Upper lobe of right lung (tissue), 1 donor: ENCODE results near the gene MCEMP1. TPM values are rescaled to one million over a fixed set of nuclear protein-coding genes. Genes with fewer than 3 reads are reported as not detected.
A peak's percentile ranks its signal among the peaks of the same experiment; 100 is the strongest.

Experiments used
- ATAC-seq: fragments of 200-7000 bp; cut with Tn5 transposase; one replicate; pipeline ENCODE4 v1.9.1; 2020; ENCODE audit warnings: mild to moderate bottlenecking, moderate library complexity
- DNase-seq: peaks from one replicate; pipeline ENCODE4 v3.0.0-alpha.2; 2020
- H3K27ac ChIP-seq: fragments of 200-600 bp; one replicate; pipeline ENCODE4 v1.8.0; 2022
- H3K27me3 ChIP-seq: fragments of 200-600 bp; one replicate; pipeline ENCODE4 v1.8.0; 2022; ENCODE audit warnings: mild to moderate bottlenecking
- H3K36me3 ChIP-seq: fragments of 200-600 bp; one replicate; pipeline ENCODE4 v1.8.0; 2022
- H3K4me1 ChIP-seq: fragments of 200-600 bp; one replicate; pipeline ENCODE4 v1.8.0; 2022
- H3K4me3 ChIP-seq: fragments of 200-600 bp; one replicate; pipeline ENCODE4 v1.8.0; 2022; ENCODE audit warnings: mild to moderate bottlenecking
- H3K9me3 ChIP-seq: fragments of 200-600 bp; one replicate; pipeline ENCODE4 v1.8.0; 2022
- CTCF ChIP-seq: fragments of 200-600 bp; IDR thresholded peaks from one replicate; pipeline ENCODE4 v1.8.0; 2022; ENCODE audit warnings: antibody characterized with exemption
- intact Hi-C: fragments of 100-400 bp; cut with DNase I; formaldehyde crosslinking; loops from one replicate; pipeline ENCODE4 v1.11.0; 2022
- total RNA-seq: library from RNA; stranded (reverse); fragmentation: NEBNext Ultra II Directional; extraction: Animal tissue kit (Norgen Biotek cat#: 25700); gene quantifications from one replicate; pipeline ENCODE4 v1.2.1, GENCODE V29; 2021
- donor health status: DM: no; HTN: yes; CAD: no; lungs with severe emphysema.

Gene MCEMP1
- total RNA-seq, 1 donor from 2014 or later, result 97.9 TPM

GRCh38 chr19:7637374-7638256 lies 39.3 kb upstream of the MCEMP1 start:
- H3K36me3 ChIP-seq, result no peaks in the 10 kb centered on the region
- ATAC-seq, result peak; percentile 77
- H3K9me3 ChIP-seq, result no peaks in the 10 kb centered on the region
- intact Hi-C loops, result no loop called here
- H3K4me1 ChIP-seq, result peaks cover 7% of the 10 kb centered on the region
- peak; percentile 88 for DNase-seq
- H3K27me3 ChIP-seq, result peaks cover 5% of the 10 kb centered on the region
- H3K27ac ChIP-seq, result peak overlapping the region; percentile 95
- TF ChIP-seq CTCF, result no peak
- peak overlapping the region; percentile 82 for H3K4me3 ChIP-seq

- H3K4me3 ChIP-seq, result no peak overlapping the region
- intact Hi-C loops, result no loop called here
These were observed 38.0 kb upstream of the MCEMP1 start for GRCh38 chr19:7638802-7639465.

GRCh38 chr19:7639863-7640348 lies 37.0 kb upstream of the MCEMP1 start:
- Histone ChIP-seq H3K4me1 (peaks cover 7% of the 10 kb centered on the region), H3K9me3 (no peaks in the 10 kb centered on the region)
- ATAC-seq, result no peak

More at GRCh38 chr19:7638802-7639465, 38.0 kb upstream of the MCEMP1 start:
- Histone ChIP-seq H3K27me3 (peaks cover 5% of the 10 kb centered on the region), H3K9me3 (no peaks in the 10 kb centered on the region), H3K4me1 (peaks cover 7% of the 10 kb centered on the region), H3K27ac (no peak overlapping the region), H3K36me3 (no peaks in the 10 kb centered on the region)
- no peak for DNase-seq
- TF ChIP-seq CTCF, result no peak
- no peak for ATAC-seq

GRCh38 chr19:7640803-7641202 lies 36.1 kb upstream of the MCEMP1 start:
- Histone ChIP-seq H3K9me3 (no peaks in the 10 kb centered on the region), H3K4me3 (no peak overlapping the region), H3K27me3 (peaks cover 5% of the 10 kb centered on the region), H3K27ac (no peak overlapping the region), H3K4me1 (peaks cover 7% of the 10 kb centered on the region), H3K36me3 (peaks cover 10% of the 10 kb centered on the region)
- TF ChIP-seq CTCF, result no peak
- no peak for DNase-seq
- intact Hi-C loops, result no loop called here
- ATAC-seq, result no peak

More at GRCh38 chr19:7639863-7640348, 37.0 kb upstream of the MCEMP1 start:
- no peak overlapping the region for H3K4me3 ChIP-seq
- intact Hi-C loops, result no loop called here
- H3K27me3 ChIP-seq, result peaks cover 5% of the 10 kb centered on the region
- peaks cover 6% of the 10 kb centered on the region for H3K36me3 ChIP-seq
- no peak for DNase-seq
- no peak overlapping the region for H3K27ac ChIP-seq
- no peak for TF ChIP-seq CTCF

- Histone ChIP-seq H3K27me3 (peaks cover 5% of the 10 kb centered on the region), H3K27ac (no peak overlapping the region), H3K4me1 (peaks cover 7% of the 10 kb centered on the region), H3K36me3 (peaks cover 10% of the 10 kb centered on the region), H3K4me3 (no peak overlapping the region), H3K9me3 (no peaks in the 10 kb centered on the region)
- no peak for DNase-seq
- no peak for ATAC-seq
- no peak for TF ChIP-seq CTCF
- intact Hi-C loops, result no loop called here
These were observed 35.3 kb upstream of the MCEMP1 start for GRCh38 chr19:7641290-7642276.
